Spleen (tissue), 11 donors: ENCODE data around the gene PRLH. TPM values are rescaled to one million over a fixed set of nuclear protein-coding genes. Genes with fewer than 3 reads are reported as not detected.

Experiments
- DNase-seq: peaks from one replicate; pipeline ENCODE4 v3.0.0-alpha.2; 2020
- H3K27ac ChIP-seq, 8 donors: fragments of 200-600 bp; sonication (generic) in 7 of 8; 1 replicate in 4 of 8; 2 replicates in 4 of 8; pipeline versions ENCODE4 v1.5.0 to v1.8.0; 2016 to 2021; ENCODE audit warnings: inconsistent platforms in 4 of 8, mild to moderate bottlenecking in 4 of 8, moderate library complexity in 1 of 8
- H3K27me3 ChIP-seq, 7 donors: fragments of 200-600 bp; sonication (generic) in 6 of 7; replicated peaks in 1 of 7; 1 replicate in 4 of 7; 2 replicates in 3 of 7; pipeline versions ENCODE4 v1.5.0 to v1.8.0; 2016 to 2021; ENCODE audit warnings: inconsistent platforms in 3 of 7, mild to moderate bottlenecking in 1 of 7
- H3K36me3 ChIP-seq, 6 donors: fragments of 200-600 bp; sonication (generic) in 5 of 6; 1 replicate in 4 of 6; 2 replicates in 2 of 6; pipeline versions ENCODE4 v1.5.0 to v1.8.0; 2016 to 2021; ENCODE audit warnings: inconsistent platforms in 2 of 6
- H3K4me1 ChIP-seq, 6 donors: fragments of 200-600 bp; sonication (generic) in 5 of 6; 1 replicate in 3 of 6; 2 replicates in 3 of 6; pipeline versions ENCODE4 v1.5.0 to v1.8.0; 2016 to 2021; ENCODE audit warnings: inconsistent platforms in 3 of 6
- H3K4me3 ChIP-seq, 8 donors: fragments of 200-600 bp; sonication (generic) in 7 of 8; 1 replicate in 4 of 8; 2 replicates in 4 of 8; pipeline versions ENCODE4 v1.5.0 to v1.8.0; 2016 to 2021; ENCODE audit warnings: inconsistent platforms in 4 of 8, mild to moderate bottlenecking in 4 of 8, moderate library complexity in 2 of 8
- H3K9me3 ChIP-seq, 8 donors: fragments of 200-600 bp; sonication (generic) in 7 of 8; 1 replicate in 4 of 8; 2 replicates in 4 of 8; pipeline versions ENCODE4 v1.5.0 to v1.8.0; 2016 to 2021; ENCODE audit warnings: inconsistent platforms in 4 of 8
- whole genome bisulfite sequencing, 5 donors: extraction: QIAGEN DNeasy Blood & Tissue Kit in 3 of 5; methylation state at CpG; one replicate each; pipeline versions ENCODE4 v1.1.5 to v1.1.7; 2013 to 2018; 5-methylcytosine and 5-hydroxymethylcytosine counted together
- intact Hi-C: fragments of 100-400 bp; cut with DNase I; formaldehyde crosslinking; loops from one replicate; pipeline ENCODE4 v1.15.0; 2023; ENCODE audit warnings: low total_unique reads
- polyA plus RNA-seq, 3 donors: library from polyadenylated mRNA; stranded (reverse); fragments of 200-250 nt; gene quantifications; one replicate each; pipeline ENCODE4 v1.2.1, GENCODE V29; 2013
- small RNA-seq, 4 donors: library from RNA; depleted of rRNA; stranded (forward); fragments of <200 nt; gene quantifications; one replicate each; pipeline ENCODE3, GENCODE V24; 2016
- total RNA-seq, 7 donors: library from RNA; depleted of rRNA in 3 of 7; stranded (reverse); fragments of >200 nt in 3 of 7; fragmentation: NEBNext Ultra II Directional in 4 of 7; extraction: Animal tissue kit (Norgen Biotek cat#: 25700) in 4 of 7; gene quantifications; one replicate each; pipeline versions ENCODE4 v1.1.0 to v1.2.1, GENCODE V29; 2016 to 2021
- TF ChIP-seq, protein P1 (sequence below), 11 experiments: fragments of 200-600 bp in 7 of 11; fragments of 450-650 bp in 4 of 11; sonication (generic) in 4 of 11; IDR thresholded peaks in 8 of 11; conservative IDR thresholded peaks in 3 of 11; 1 replicate in 7 of 11; 2 replicates in 4 of 11; pipeline versions ENCODE4 v1.4.0 to v1.8.0; 2016 to 2021; ENCODE audit warnings: antibody characterized with exemption in 11 of 11, inconsistent platforms in 4 of 11, mild to moderate bottlenecking in 1 of 11
- donor health status: healthy with polysubstance abuse.
- donor health status: DM: no; HTN: no; CAD: no; lungs with moderate emphysema.
- donor health status: DM: no; HTN: no; CAD: no.
- donor health status: Bipolar disorder and iron deficiency.
- donor health status: healthy.
- donor health status: DM: no; HTN: no; CAD: no.
- donor health status: DM: yes; HTN: yes; CAD: no.

Gene PRLH
- total and polyA plus RNA-seq, 10 donors = not detected

DNA sequence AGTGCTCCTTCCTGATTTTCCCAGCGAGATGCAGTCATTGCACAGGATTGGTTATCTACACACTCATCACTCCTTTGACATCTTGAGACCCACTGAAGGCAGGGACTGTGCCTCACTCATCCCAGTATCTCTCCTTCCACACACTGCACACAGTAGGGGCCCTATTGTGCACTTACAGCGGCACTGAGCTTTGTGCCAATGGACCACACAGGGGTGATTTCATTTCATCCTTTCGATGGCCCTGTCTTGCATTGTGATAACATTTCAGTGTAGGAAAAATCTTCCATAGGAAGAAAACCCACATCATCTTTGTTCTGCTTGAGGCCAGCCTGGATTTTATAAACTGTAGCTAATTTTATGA, 50.0 kb downstream of the PRLH start:
- no peak for DNase-seq
- intact Hi-C loops = no loop called here
- TF ChIP-seq, protein P1, sequence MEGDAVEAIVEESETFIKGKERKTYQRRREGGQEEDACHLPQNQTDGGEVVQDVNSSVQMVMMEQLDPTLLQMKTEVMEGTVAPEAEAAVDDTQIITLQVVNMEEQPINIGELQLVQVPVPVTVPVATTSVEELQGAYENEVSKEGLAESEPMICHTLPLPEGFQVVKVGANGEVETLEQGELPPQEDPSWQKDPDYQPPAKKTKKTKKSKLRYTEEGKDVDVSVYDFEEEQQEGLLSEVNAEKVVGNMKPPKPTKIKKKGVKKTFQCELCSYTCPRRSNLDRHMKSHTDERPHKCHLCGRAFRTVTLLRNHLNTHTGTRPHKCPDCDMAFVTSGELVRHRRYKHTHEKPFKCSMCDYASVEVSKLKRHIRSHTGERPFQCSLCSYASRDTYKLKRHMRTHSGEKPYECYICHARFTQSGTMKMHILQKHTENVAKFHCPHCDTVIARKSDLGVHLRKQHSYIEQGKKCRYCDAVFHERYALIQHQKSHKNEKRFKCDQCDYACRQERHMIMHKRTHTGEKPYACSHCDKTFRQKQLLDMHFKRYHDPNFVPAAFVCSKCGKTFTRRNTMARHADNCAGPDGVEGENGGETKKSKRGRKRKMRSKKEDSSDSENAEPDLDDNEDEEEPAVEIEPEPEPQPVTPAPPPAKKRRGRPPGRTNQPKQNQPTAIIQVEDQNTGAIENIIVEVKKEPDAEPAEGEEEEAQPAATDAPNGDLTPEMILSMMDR (IDR thresholded peaks at IDR 0.05 in 8 of 11, conservative IDR thresholded peaks at IDR 0.05 in 3 of 11) = no peak
- Histone ChIP-seq H3K36me3 (no peaks in the 10 kb centered on the region), H3K4me1 (peaks cover 14 to 48% (median 36%) of the 10 kb centered on the region in 6 donors), H3K27ac (peak overlapping the region; percentile 53 to 84 (median 75)), H3K4me3 (no peak overlapping the region), H3K9me3 (no peaks in the 10 kb centered on the region), H3K27me3 (no peaks in the 10 kb centered on the region)
- WGBS, 5 donors = 36 to 50% (median 43%) methylated on average over 3 of the region's 3 CpGs

Small RNA genes within 50 kb of the gene (small RNA-seq; reads per million reads assigned to genes)
- gene RNU6-1140P = 0 to 0.12 (median 0) reads per million in 4 donors

Other genes with a start within 250 kb of the PRLH start
- 100 to 1,000 TPM in 3 of 7 donors, 10 to 100 TPM in 4; 40.9 to 146 (median 77.7) TPM for gene COL6A3, start 152.4 kb upstream of the PRLH start, total RNA-seq
- 1 to 10 TPM; 8.3 to 9.9 (median 9.5) TPM for gene COL6A3, start 152.4 kb upstream of the PRLH start, polyA plus RNA-seq
- gene MLPH, start 79.3 kb upstream of the PRLH start, total RNA-seq = 1 to 10 TPM in 1 of 7 donors, under 1 TPM in 3, not detected in 3; 0.29 to 1.4 (median 0.52) TPM
- gene MLPH, start 79.3 kb upstream of the PRLH start, polyA plus RNA-seq = 1 to 10 TPM in 1 of 3 donors, under 1 TPM in 2; 0.09 to 1.4 (median 0.26) TPM
- gene RAB17, start 24.2 kb downstream of the PRLH start, total RNA-seq = 1 to 10 TPM in 3 of 7 donors, under 1 TPM in 1, not detected in 3; 0.46 to 2.2 (median 1.3) TPM
- gene RAB17, start 24.2 kb downstream of the PRLH start, polyA plus RNA-seq = under 1 TPM; 0.24 to 0.67 (median 0.57) TPM
- gene LRRFIP1, start 61.0 kb downstream of the PRLH start, total RNA-seq = 100 to 1,000 TPM; 110 to 164 (median 144) TPM
- gene LRRFIP1, start 61.0 kb downstream of the PRLH start, polyA plus RNA-seq = 10 to 100 TPM; 40.4 to 46.3 (median 44.4) TPM
- 1 to 10 TPM in 6 of 7 donors, under 1 TPM in 1; 0.91 to 3.1 (median 1.5) TPM for gene RBM44, start 232.2 kb downstream of the PRLH start, total RNA-seq
- under 1 TPM; 0.29 to 0.57 (median 0.30) TPM for gene RBM44, start 232.2 kb downstream of the PRLH start, polyA plus RNA-seq